Right renal cortex interstitium (tissue), 3 donors: ENCODE measurements around the gene NANOS2. TPM values are rescaled to one million over a fixed set of nuclear protein-coding genes. Genes with fewer than 3 reads are reported as not detected.
A peak's percentile ranks its signal among the peaks of the same experiment; 100 is the strongest.

ENCODE experiments used
- DNase-seq, 3 donors: peaks; one replicate each; pipeline ENCODE4 v3.0.0-alpha.2; 2013; ENCODE audit warnings: low read depth in 3 of 3, low spot score in 2 of 3
- polyA plus RNA-seq, 3 donors: library from polyadenylated mRNA; unstranded; fragments of 120-200 nt; gene quantifications; one replicate each; pipeline ENCODE4 v1.2.1, GENCODE V29; 2013; ENCODE audit not compliant: insufficient read length in 3 of 3

Gene NANOS2
- polyA plus RNA-seq, result not detected

DNA sequence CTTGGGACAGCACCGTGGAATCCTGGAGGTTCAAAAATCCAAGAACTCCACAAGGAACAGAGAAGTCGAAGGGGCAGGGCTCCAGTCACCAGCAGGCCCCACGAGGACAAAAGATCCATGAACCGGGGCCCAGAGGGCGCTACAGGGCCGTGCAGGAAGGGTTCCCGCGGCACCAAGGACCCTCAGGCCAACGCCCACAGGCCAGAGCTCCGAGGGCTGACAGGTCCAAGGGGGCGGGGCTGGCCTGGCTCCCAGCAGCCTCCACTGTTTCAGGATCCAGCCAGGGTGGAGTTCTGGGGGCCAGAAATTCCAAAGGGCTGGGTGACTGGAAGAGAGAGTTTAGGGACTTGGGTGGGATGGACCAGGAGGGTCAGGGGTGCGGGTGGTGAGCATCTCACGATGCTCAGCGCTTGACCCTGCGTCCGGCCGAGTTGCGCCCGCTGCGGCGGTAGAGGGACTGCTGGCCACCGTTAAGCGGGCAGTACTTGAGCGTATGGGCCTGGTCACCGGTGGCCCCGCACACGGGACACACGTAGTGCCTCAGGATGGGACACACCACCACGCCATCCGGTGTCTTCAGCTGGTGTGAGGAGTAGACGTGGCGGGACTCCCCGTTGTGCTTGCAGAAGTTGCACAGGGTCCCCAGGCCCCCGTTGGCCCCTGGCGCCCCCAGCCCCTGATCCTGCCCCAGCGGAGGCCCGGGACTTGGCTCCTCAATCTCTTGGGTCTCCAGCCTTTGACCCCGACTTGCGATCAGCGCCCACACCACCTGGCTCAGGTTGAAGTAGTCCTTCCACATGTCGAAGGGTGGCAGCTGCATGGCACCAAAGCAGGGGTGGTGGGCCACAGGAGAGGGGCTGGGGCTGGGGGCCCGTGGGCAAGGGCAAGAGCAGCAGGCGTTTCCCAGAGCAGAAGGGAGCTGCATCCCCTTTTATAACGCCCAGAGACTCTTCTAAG is at the start of gene NANOS2:
NANOS2 (minus strand) TSS at position 905 of the 957 bp plus-strand sequence; CDS start at position 820, 85 bp downstream.
- DNase-seq, result no peak

DNA sequence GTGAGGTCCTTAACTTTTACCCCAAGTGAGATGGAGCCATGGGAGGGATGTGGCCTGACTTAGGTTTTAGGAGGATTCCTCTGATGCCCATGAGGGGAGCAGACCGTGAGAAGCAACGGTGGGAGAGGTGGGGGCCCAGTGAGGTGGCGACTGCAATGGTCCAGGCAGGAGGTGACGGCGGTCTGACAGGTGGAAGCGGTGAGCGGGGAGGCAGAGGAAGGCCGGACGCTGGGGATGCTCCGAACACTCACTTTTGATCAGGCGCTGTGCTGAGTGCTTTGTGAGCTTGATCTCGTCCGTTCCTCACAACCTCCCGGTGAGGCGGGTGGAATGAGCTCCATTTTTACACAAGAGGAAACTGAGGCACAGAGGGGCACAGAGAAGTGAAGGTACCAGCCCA is 47.4 kb upstream of the NANOS2 start:
- no peak for DNase-seq

DNA sequence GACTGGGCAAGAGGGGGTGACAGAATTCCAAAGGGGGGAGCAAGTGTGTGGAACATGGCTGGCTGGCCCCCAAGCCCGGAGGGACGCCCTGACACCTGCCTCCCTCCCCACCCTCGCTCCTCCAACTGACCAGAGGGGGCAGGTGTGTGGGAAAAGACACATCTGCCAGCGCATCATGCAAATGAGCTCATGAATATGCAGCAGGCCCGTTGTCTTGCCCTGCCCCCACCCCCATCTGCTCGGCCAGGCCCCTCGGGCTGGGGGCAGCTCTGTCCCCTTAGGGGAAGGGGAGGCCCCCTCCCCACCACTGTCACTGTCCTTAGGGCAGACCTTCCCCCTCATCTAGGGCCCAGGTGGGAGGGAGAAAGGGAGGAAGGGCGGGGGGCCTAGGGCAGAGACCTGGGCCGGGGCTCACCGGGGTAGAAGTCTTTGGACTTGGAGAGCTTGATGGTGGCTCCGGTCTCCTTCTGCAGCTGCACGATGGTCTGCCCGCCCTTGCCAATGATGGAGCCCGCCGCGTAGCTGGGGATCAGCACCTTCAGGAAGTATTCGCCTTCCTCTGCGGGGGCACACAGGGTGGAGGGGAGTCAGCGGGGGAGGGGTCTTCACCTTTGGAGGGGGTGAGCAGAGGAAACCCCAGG is 46.1 kb upstream of the NANOS2 start:
- no peak for DNase-seq

DNA sequence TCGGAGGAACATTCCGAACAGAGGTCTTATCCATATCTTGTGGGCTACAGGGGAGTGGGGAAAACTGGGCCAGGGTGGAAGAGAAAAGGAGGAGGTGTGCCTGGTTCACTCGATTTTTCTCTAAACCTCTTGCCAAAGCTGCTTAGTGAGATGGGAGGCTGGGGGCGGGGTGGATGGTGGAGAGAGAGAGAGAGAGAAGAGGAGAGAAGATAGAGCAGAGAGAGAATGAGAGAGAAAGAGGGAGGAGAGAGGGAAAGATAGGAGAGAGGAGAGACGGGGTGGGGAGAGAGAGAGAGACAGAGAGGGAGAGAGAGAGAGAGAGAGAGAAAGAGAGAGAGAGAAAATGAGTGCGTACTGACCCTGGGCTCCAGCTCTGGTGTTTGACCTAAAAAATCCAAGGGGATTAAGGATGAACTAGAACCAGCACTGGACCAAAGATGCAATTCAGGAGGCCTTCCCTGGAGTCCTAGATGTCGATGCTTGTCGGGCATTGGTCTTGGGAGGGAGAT is 45.0 kb upstream of the NANOS2 start:
- no peak for DNase-seq

DNA sequence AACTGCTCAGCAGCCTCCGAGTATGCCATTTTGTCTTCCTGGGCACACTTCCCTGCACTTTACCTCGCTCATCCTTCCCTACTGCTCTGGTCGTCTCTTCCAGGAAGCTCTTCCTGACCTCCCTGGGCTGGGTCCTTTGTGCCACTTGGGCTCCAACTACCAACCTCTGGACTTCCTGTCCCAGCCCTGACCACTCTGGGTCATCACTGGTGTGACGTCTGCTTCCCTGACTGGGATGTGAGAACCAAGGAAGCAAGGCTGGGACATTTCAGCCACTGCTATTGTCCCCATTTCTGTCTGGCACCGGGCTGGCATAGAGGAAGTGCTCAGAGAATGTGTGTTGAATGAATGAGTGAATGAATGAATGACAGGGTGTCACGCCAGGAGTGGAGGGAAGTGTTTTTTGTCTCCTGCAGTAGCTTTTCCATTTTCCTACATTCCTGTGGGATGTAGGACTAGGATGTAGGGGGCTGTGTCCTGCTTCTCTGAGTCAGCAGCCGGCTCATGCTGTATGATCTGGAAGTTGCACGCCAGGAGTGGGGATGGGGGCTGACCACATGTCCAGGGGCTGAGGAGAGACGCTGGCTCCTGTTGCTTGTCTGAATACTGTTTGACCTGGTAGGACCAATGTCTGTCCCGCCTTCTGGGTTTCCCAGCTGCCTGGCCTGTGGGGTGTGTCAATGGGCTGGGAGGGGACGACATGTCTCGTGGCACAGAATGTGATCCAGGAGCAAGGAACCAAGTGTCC is 44.4 kb upstream of the NANOS2 start:
- no peak for DNase-seq

DNA sequence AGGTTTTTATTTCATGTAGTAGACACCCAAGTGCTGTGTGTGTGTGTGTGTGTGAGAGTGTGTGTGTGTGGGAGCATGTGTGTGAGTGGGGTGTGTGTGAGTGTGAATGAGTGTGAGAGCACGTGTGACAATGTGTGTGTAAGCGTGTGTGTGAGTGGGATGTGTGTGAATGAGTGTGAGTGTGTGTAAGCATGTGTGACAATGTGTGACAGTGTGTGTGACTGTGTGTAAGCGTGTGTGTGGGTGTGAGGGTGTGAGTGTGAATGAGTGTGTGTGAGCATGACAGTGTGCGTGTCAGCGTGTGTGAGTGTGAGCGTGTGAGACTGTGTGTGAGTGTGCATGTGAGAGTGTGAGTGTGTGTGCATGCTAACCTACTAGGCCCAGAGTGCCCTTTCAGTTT is 43.7 kb upstream of the NANOS2 start:
- DNase-seq, result no peak

DNA sequence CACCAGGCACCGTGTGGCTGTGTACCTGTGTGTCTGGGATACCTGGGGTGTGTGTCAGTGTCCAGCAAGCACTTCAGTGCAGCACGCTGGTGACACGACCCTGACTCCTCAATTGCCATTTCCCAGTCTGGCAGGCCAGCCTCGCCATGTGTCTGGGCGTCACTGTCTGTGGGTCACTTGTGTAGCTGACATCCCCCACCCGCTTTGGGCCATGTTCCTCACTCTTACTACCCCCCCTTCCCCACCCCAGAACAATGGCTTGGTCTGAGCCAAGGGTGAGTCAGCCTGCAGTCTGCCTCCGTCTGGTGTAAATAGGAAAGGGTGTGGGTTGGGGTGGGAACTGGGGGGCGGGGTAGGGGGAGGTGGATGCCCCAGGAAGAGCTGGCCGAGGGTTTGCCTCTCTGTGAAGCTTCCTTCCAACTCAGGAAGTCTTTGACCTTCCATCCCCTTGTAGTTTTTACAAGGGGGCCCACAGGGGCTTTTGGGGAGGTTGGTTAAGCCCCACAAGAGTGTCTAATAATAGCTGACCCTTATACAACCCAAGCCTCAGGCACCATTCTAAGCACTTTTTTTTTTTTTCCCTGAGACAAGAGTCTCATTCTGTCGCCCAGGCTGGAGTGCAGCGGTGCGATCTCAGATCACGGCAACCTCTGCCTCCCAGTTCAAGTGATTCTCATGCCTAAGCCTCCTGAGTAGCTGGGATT is 41.5 kb upstream of the NANOS2 start:
- DNase-seq, result no peak

DNA sequence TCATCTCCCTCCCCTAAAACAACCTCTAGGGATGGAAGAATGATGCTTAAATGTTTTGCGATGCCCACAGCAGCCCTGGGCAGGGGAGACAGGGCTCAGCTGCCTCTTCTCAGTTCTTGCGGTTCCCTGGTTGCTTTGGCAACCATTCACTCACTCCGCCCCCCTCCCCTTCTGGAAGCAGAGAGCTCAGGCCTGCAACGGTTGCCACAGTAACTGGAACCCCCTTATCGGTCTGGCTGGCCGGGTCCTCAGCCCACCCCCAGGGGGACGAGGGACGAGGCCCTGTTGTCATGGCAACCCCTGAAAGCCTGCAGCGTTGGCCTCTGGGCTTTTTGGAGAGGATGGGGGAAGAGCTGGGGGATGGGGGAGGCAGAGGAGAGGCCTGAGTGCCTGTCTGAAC is 39.6 kb upstream of the NANOS2 start:
- DNase-seq, result no peak

DNA sequence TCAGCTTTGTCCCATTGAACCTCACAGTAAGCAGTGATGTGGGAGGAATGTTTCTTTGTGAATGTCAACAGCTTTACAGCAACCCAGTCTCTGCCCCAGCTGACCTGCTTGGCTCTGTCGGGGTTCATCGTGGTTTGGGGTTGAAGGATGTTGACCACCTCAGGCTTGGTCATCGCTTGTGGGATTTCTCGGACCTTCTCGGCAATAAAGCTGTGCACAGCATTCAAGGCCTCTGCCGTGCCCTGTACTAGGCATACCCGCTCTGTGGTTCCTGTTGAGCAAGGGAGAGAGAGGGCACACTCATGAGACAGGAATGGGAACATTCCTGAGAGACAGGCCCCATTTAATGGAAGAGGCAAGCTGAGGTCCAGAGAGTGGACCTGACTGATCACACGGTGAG is 39.1 kb upstream of the NANOS2 start:
- DNase-seq, result no peak

DNA sequence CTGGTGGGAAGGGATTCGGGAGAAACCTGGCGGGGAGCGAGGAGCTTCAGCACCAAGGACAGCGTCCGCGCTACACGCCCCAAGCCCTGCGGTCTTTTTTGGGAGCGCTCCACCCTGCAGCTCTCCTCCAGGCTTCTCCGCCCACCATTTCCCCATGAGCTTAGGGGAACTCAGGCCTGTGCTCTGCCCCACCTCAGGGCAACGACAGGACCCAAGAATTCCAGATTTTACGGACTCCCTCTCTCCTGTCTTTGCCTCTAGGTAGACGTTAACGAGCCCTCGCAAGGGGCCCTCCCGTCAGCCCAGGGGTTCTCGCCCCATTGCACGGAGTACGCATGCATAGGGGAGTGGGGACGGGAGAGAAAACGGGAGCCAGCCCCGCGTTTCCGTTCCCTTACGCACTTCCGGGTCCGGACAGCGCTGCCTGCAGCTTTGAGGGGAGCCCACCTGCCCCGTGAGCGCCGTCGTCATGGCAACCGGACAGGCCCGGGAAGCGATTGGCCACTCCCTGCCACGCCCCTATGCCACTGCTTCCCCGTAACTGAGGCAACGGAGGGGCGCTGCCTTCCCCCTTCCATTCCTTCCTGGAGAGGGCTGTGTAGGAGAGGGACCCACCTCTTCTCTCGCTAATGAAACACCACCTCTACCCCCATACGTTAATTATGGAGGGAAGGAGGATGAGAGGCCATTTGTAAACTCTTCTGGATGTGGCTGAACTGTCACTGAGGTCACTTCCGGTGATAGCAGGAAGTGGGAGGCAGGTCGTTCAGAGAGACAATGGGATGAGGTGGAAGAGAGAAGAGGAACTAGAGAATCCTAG is 38.3 kb upstream of the NANOS2 start:
- DNase-seq, result peak in 2 of 3 donors; percentile 45 to 56

DNA sequence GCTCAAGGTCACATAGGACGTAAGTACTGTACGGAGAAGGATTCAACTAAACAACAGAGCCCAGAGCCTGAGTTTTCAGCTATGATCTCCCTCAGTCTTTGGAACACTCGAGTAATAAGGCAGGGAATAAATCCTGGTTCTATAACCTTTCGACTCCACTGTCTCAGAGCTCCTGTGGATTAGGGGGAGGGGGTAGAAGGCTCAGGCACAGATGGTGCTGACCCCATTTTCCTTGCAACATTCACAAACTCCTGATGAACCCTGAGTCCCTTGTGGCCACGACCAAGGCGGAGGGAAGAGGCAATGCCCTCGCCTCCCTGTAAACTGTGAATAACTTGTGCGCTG is 37.7 kb upstream of the NANOS2 start:
- no peak for DNase-seq

DNA sequence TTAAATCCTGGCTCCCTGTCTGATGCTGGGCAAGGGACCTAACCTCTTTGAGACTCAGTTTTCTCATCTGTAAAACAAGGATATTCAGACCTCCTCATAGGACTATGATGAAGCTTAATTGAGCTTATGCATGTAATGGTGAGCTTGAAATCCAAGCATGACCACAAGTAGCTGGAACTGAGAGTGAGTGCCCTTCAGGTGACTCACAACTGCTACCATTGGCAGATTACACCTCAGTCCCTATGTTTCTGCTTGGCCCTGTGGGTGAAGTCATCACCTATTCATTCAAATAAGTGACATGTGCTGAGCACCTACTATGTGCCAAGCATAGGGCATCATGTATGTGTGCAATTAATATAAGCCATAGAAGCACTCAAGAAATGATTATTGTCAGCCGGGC is 33.3 kb upstream of the NANOS2 start:
- DNase-seq, result no peak

DNA sequence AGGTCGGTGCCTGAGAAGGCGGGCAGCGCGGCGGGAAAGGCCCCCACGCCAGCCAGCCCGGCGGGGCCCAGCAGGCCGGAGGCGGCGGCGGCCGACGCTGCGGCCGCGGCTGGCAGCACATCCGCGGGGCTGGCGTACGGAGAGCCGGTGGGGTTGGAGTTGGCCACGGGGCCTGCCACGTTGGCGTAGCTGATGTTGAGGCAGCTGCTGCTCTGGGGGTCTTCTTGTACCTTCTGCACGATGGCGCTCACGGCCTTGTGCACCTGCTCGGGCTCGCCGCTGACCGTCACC is 25.9 kb upstream of the NANOS2 start:
- no peak for DNase-seq

DNA sequence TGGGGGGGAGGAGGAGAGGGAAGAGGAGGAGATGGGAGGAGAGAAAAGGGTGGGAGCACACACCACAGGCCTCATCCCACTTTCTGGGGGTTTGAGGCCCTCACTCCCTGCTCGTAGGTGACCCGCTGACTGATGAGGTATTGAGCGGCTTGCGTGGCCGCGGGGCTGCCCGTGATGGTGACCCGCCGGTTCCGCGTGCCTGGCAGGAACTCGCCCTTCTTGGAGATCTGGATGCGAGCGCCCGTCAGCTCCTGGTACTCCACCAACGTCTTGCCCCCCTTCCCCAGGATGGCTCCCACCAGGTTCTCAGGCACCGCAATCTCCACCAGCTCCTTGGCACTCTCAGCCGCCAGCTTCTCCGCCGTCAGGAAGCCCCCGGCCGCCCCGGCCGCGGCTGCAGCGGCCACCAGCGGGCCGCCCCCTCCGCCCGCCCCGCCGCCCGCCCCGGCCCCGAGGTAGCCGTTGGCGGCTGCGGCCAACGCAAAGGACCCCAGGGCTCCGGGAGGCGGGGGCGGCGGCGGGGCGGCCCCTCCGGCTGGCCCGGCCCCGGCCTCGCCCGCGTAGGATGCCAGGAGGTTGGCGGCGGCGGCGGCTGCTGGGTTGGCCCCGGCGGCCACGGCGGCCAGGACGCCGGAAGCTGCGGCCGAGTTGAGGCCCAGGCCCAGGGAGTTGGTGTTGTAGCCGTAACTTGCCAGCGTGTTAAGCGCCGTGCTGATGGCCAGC is 25.4 kb upstream of the NANOS2 start:
- DNase-seq, result no peak

DNA sequence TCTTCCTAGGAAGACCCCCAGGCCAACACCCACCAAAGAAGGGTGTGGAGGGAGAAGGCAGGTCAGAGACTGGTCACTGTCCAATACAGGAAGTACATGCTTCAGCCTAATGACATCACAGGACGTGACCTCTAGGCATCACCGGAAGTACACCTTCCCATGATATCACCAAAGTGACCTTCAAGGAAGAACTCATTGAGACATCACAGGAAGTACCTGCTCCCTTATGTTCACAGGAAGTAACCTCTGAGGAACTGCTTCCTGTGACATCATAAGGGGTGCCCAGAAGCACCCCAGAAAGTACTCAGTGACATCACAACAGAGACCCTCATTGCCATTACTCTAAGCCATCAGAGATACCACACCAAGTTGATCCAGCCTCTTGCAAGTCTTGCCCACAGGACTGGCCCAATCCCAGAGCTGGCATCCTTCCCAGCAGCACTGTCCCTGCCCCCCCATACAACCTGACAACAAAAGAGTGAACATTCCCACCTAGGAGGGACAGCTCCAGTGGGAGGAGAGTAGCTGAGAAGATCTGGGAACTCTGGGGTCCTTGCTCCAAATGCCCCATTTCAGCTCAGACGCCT is 24.2 kb upstream of the NANOS2 start:
- DNase-seq, result no peak

DNA sequence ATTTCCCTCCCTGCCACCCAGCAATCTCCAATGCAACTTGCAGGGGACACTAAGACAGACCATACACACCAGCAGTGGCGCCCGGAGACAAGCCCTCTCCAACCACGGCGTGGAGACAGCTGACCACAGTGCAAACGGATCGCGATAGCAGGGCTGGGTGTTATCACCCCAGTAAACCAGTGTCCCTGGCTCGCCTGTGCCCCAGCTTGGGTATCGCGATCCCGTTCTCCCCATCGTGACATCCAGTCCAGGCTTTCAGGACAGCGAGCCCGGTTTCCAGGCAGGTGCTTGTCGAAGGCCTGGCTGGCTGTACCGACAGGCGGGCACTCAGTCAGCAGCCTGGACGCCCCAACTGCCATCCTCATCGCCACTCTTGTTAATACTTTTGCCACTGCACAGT is 20.7 kb upstream of the NANOS2 start:
- no peak for DNase-seq

DNA sequence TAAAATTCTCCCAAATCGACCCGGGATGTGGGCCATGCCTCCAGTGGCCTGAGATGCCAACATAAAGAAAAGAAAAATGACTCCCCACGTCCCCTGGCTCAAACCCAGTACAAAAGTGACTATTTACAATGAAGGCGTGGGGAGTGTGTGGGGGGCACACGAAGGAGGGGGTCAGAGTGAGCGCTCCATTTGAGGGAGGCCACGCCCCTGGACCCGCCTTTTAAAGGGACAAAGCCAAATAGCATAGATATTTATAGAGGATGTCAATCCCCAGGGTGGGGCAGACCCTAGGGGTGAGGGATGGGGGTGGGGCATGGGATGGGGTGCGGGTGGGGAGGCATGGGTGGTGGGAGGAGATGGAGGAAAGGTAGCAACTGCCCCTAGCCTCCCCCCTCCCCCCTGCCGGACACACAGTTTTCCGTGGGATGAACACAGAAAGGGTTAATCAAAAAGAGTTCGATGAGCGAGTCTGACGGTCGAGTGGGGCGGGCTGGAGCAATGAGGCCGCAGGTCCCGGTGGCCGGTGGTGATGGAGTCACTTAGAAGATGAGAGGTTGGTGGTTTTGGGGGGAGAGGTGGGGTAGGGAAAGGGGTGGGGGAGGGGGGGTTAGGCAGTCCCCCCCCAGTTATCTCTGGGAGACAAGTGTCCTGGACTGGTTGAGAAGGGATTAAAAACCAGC is 20.1 kb upstream of the NANOS2 start:
- no peak for DNase-seq

DNA sequence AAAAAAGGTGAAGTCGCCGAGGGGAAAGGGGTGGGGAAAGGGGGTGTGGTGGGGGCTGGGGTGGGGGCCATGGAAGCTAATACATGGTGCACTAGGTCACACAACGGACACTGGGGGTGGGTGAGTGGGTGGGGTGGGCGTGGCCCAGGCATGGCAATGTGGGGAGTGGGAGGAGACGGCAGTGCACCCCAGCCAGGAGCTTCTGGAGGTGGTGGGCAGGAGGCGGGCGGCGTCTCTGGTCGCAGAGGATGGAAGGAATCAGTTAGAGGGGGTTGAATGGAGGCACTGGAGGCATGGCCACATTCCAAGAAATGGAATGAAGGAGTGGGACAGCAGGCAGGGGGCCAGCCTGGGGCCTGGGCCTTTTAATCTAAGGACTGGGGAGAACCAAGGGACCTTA is 19.2 kb upstream of the NANOS2 start:
- no peak for DNase-seq
